Activated CD8-positive, alpha-beta memory T cell treated with anti-CD3 and anti-CD28 coated beads, Interleukin-2, amount 50 U/mL, for 4 hours (primary cell): Measurements from ENCODE around the gene ALS2CL.

Experiments used
- DNase-seq: peaks from one replicate; pipeline ENCODE4 v3.0.0-alpha.2; 2020

ALS2CL gene

GRCh38 chr3:46716461-46717441 is 23.3 kb upstream of the ALS2CL start:
- no peak for DNase-seq

DNA sequence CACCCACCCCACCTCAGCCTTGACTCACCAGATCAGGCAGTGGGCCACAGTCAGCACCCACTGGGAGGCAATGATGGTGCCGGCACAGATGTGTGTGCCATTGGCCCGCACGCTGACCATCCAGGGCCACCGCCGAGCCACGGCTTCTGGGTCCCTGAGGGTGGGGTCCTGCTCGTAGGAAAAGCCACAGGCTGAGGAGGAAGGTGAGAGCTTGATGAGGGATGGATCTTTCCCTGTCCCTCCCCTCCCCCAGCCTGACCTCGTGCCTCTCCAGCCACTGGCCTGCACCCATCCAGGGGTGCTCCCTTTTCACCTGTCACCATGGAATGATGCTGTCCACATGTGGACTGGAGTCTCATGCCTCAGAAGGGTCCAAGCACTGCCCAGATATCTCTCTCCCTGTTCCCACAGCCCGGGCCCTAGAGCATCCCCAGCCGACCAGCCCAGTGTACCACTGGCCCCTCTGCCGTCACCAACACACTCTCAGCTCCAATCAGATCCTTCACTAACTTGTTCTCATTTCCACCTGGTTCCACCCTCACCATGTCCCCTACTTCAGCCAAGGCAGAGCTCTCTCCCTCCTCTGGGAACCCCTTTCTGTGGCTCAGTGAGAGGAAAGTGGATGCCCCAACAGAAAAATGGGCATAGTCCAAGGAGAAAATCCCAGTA is 22.2 kb upstream of the ALS2CL start:
- DNase-seq: no peak

GRCh38 chr3:46714728-46715506 is 21.4 kb upstream of the ALS2CL start:
- DNase-seq: no peak

- no peak for DNase-seq
Observed at GRCh38 chr3:46713898-46714552, 20.5 kb upstream of the ALS2CL start.

GRCh38 chr3:46713050-46713897 is 19.8 kb upstream of the ALS2CL start:
- DNase-seq: no peak

DNA sequence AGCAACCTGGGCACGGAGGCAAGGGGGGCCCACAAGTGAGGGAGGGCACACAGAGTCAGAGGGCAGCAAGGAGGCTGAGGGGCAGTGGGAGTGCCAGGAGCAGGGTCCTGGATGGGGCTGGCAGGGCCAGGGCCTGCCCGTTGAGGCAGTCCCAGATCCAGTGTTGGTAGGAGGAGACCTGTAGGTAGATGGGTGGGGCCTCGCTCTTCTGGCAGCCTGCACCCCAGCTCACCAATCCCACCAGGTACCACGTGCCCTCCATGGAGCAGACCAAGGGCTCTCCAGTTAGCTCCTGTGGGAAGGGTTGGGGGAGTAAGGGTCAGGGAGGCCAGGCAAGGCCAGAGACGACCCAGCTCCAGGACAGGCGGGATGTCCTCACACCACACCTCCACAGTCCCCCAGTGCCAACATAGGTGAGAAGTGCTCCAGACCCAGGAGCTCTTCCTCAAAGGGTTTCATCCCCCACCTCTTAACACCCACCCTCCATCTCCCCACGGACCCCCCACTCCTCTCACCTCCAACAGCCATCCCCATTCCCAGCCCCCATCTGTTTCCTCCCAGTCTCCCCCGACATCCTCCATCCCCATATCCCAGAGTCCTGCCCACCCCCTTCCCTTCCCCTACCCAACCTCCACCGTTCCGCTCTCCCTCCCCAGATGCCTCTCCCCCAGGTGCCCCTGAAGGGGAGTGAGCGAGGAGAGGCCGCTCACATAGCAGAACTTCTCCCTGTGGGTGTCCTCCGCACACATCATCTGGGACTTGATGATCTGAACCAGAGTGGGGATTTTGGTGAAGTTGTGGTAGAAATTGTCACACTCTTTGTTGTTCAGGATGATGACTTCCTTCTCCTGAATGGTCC is 18.9 kb upstream of the ALS2CL start:
- no peak for DNase-seq

GRCh38 chr3:46711760-46712159 is 18.3 kb upstream of the ALS2CL start:
- DNase-seq: no peak

GRCh38 chr3:46711305-46711704 is 17.8 kb upstream of the ALS2CL start:
- DNase-seq: no peak

- DNase-seq: no peak
Observed at GRCh38 chr3:46710671-46711295, 17.3 kb upstream of the ALS2CL start.

- DNase-seq: no peak
Observed at GRCh38 chr3:46710229-46710628, 16.8 kb upstream of the ALS2CL start.

DNA sequence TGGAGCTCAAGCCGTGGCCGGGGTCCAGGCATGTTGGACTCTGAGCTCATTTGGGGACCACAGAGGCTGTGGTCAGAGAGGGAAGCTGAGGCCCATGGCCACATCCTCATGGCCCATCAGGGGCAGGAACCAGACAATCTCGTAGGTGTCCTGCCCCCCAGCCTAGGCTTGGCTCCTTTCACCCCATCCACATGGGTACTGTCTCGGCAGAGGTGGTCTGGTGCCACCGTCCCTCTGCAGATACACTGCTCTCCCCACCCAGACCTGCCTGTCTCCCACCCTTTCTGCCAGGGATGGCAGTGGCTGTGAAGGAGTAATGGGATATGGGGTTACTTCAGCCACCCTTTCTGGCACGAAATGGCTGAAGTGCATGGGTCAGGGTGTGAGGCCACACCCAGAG is 16.2 kb upstream of the ALS2CL start:
- DNase-seq: no peak

DNA sequence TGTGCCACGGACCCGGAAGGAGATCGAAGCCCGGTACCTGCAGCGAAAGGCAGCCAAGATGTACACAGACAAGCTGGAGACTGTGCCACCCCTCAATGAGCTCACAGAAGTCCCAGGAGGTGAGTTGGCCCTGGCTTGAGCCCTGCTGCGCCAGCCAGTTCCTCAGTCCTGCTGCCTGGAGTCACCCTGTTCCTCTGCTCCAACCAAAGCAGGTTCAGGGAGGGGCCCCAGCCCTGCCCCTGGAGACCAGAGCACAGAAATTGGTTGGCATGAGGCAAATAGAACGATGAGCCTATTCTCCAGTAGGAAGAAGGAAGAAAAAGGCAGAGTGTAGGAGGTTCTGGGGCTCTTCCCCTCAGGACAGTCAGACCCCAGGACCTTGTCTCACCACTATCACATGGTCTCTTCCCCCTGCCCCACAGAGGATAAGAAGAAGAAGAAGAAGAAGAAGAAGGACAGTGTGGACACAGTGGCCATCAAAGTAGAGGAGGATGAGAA is 15.7 kb upstream of the ALS2CL start:
- no peak for DNase-seq

GRCh38 chr3:46708401-46709156 is 15.1 kb upstream of the ALS2CL start:
- peak; percentile 8 for DNase-seq

- no peak for DNase-seq
Observed at GRCh38 chr3:46707601-46708011, 14.1 kb upstream of the ALS2CL start.

DNA sequence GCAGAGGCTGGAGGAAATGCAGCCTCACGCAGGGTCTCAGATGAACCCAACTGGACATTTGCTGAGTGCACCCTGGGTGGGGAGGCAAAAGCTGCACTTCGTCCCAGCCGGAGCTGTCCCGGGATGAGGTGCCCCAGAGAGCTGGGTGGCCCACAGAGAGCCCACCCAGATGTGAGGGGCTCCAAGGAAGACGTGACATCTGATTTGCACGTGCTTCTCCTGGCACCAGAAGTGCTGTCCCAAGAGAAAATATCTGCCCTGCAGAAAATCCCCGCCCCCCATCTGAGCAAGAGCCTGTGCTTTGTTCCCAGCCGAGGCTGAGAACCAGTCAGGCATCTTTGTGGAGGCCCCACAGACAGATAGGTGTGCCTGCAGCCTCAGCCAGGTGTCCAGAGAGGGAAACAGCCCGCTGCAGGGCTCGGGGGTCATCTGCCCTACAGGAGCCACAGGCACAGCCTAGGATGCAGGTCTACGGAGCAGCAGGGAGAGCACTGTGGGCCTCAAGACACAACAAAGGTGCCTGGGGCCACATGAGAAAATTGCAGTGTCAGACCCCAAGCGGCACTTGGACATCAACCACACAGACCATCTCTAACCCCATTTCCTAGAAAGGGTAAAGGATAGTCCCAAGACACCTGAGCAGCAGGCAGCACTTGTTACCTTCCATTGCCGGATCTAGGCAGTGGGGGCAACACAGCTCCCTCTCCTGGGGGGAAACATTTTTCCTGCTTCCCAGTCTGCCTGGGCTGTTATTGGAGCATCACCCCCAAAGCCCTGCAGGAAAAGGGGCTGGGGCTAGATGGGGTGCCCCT is 13.5 kb upstream of the ALS2CL start:
- DNase-seq: no peak

DNA sequence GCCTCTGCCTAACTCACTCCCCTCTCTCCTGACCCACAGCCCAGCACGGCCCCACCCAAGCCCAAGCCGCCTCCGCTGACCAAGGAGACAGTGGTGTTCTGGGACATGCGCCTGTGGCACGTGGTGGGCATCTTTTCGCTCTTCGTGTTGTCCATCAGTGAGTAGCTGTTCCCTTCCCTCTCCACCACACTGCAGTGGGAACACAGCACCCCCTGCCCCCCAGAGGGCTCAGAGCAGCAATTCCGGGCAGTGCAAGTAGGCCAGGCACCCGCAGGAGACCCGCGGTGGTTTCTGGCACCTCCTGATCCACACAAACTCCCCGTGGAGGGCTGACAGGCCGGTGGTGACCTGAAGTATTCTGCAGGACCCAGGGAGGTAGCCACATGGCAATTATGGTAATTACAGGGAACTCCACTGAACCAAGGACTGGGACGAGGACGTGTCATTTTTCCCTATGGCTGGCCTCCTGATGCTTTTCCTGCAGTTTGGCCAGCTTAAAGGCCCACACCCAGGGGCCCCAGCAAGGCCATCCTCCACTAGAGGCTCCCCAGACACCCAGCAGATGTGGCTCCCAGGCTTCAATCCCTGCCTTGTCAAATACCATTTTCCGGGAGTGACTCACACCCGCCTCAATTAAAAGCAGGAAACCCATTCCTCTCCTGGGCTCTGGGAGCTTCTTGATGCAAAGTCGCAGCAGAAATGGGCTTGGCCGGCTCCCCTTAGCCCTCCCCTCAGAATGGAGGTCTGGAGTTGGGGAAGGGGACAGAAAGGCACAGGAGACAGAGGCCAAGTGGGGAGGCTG is 12.5 kb upstream of the ALS2CL start:
- peak; percentile 10 for DNase-seq

GRCh38 chr3:46705022-46705530 is 11.6 kb upstream of the ALS2CL start:
- DNase-seq: peak; percentile 67
